Measurements from ENCODE around the gene DUSP1. TPM values are rescaled to one million over a fixed set of nuclear protein-coding genes. Genes with fewer than 3 reads are reported as not detected.

The DUSP1 gene
- total RNA-seq, 1 experiment from 2014 or later, result 594 TPM

DNA sequence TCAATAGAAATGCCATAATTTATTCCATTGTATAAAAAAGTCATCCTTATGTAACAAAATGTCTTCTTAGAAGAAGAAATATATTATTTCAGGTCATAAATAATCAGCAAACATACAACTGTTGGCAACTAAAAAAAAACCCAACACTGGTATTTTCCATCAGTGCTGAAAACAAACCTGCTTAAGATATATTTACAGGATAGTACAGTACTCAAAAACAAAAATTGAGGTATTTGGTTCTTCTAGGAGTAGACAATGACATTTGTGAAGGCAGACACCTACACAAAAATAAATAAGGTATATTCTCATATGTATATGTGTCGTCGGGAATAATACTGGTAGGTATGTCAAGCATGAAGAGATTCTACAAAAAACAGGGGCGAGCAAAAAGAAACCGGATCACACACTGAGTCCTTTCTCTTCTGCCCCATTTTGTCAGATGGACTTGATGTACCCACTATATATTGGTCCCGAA lies 2.9 kb downstream of the DUSP1 start:
- intact Hi-C loops (cut with micrococcal nuclease), result no loop called here
- Mint-ChIP-seq H3K27me3 (ENCODE audit: insufficient read depth, unreplicated experiment) (no peaks in the 10 kb centered on the region), H3K36me3 (ENCODE audit: insufficient read depth, unreplicated experiment) (peaks cover 93% of the 10 kb centered on the region), H3K27ac (ENCODE audit: low read depth, unreplicated experiment) (peak overlapping the region; percentile 99), H3K9me3 (ENCODE audit: unreplicated experiment) (no peaks in the 10 kb centered on the region), H3K4me3 (ENCODE audit: unreplicated experiment) (peak overlapping the region; percentile 98), H3K4me1 (ENCODE audit: insufficient read depth, unreplicated experiment) (peaks cover 36% of the 10 kb centered on the region)
- TF ChIP-seq, protein P1, sequence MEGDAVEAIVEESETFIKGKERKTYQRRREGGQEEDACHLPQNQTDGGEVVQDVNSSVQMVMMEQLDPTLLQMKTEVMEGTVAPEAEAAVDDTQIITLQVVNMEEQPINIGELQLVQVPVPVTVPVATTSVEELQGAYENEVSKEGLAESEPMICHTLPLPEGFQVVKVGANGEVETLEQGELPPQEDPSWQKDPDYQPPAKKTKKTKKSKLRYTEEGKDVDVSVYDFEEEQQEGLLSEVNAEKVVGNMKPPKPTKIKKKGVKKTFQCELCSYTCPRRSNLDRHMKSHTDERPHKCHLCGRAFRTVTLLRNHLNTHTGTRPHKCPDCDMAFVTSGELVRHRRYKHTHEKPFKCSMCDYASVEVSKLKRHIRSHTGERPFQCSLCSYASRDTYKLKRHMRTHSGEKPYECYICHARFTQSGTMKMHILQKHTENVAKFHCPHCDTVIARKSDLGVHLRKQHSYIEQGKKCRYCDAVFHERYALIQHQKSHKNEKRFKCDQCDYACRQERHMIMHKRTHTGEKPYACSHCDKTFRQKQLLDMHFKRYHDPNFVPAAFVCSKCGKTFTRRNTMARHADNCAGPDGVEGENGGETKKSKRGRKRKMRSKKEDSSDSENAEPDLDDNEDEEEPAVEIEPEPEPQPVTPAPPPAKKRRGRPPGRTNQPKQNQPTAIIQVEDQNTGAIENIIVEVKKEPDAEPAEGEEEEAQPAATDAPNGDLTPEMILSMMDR (IDR thresholded peaks at IDR 0.05; ENCODE audit: unreplicated experiment), result no peak
- POLR2A ChIA-PET, result interaction anchor here (0.6 to 22.0 kb wide), 26 partner anchors 11 to 331 kb away, joined by 3 to 1263 read pairs (median 35); partner anchors contain the start of genes ATP6V0E1 and ERGIC1
- DNase-seq (ENCODE audit: unreplicated experiment), result no peak
- CTCF ChIA-PET, result interaction anchor here (0.6 to 7.7 kb wide), 5 partner anchors 12 to 164 kb away, joined by 3 to 66 read pairs (median 16); no protein-coding TSS in a partner anchor
- no TSS peak for BruUV-seq (replicated peaks)

DNA sequence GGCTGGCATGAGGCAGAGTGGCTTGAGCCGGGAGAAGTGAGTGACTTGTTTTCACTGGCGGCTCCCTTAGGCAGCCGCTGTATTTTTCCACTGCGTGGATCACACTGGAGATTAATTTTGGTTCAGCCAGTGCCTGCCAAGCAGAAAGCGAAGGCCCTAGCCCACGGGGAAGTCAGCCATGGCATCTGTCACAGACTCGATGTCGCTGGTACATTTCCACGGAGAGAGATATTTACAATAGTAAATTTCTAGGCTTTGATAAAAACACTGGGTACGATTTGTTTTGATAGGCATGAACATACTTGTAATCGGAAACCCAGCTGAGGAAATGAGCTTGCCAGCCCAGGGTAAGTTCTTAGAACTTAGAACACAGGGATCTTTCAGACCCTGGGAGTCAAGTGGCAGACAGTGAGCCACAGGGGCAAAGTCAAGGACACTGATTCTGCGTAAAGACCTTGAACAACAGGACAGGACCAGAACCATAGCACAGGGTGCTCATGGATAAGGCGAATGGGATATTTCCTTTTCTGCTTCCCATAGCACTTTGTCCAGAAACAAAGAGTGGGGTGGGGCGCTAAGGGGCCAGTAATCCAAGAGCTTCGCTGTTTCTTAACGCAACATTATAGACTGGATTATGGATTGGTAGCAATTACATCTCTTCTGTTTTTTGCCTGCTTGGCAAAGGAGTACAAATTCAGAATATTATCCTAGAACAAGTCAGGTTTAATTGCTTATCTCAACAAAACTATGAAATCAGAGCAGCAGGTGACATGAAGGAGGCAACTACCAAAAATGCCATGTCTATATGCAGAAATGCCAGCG lies 4.5 kb downstream of the DUSP1 start:
- Mint-ChIP-seq H3K9me3 (ENCODE audit: unreplicated experiment) (no peaks in the 10 kb centered on the region), H3K4me1 (ENCODE audit: insufficient read depth, unreplicated experiment) (peaks cover 24% of the 10 kb centered on the region), H3K36me3 (ENCODE audit: insufficient read depth, unreplicated experiment) (peaks cover 93% of the 10 kb centered on the region), H3K4me3 (ENCODE audit: unreplicated experiment) (peak overlapping the region; percentile 98), H3K27ac (ENCODE audit: low read depth, unreplicated experiment) (peak overlapping the region; percentile 99), H3K27me3 (ENCODE audit: insufficient read depth, unreplicated experiment) (no peaks in the 10 kb centered on the region)
- ChIA-PET POLR2A (interaction anchor here (0.6 to 22.0 kb wide), 35 partner anchors 8 to 1116 kb away, joined by 3 to 1263 read pairs (median 6); partner anchors contain the start of genes ATP6V0E1 and ERGIC1), CTCF (interaction anchor here (0.5 to 7.7 kb wide), 12 partner anchors 33 to 259 kb away, joined by 3 to 66 read pairs (median 4); no protein-coding TSS in a partner anchor)
- BruUV-seq (replicated peaks), result TSS peak; percentile 28
- TF ChIP-seq, protein P1 (IDR thresholded peaks at IDR 0.05; ENCODE audit: unreplicated experiment), result no peak
- peak; percentile 96 for DNase-seq (ENCODE audit: unreplicated experiment)
- intact Hi-C loops (cut with micrococcal nuclease), result loop anchor here (1.0 kb wide), 3 partner anchors 49 to 166 kb away; no protein-coding TSS in a partner anchor

DNA sequence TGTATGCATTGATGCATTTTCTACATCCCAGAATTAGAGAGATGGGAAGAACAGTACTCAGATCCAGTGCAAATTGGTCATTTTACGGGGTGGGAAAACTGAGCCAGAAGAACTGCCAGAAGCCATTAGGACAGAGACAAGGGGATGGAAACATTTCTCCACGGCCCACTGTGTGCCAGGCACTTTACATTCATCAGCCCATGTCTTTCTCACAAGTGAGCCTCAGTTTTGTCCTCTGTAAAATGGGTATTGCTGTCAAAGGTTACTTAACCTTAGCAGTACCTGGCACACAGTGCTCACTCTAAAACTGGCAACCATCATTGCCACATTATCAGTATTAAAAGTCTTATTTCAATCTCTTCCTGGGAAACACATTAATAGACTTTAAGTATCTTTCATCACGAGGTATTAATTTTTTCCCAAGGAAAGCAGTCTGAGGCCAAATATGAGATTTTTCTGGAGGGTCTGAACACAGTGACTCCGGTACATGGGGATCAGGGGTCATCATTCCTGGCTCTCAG lies 5.2 kb downstream of the DUSP1 start:
- POLR2A ChIA-PET, result interaction anchor here (0.6 to 22.0 kb wide), 46 partner anchors 8 to 689 kb away, joined by 3 to 1263 read pairs (median 7); partner anchors contain the start of genes ATP6V0E1, ERGIC1, RPL26L1 and STC2
- intact Hi-C loops (cut with micrococcal nuclease), result loop anchor here (1.0 kb wide), 5 partner anchors 26 to 166 kb away; no protein-coding TSS in a partner anchor
- CTCF ChIA-PET, result interaction anchor here (0.5 to 7.7 kb wide), 14 partner anchors 32 to 260 kb away, joined by 3 to 66 read pairs (median 7); no protein-coding TSS in a partner anchor
- BruUV-seq (replicated peaks), result no TSS peak
- no peak for DNase-seq (ENCODE audit: unreplicated experiment)
- peaks cover 87% of the 10 kb centered on the region for H3K36me3 Mint-ChIP-seq (ENCODE audit: insufficient read depth, unreplicated experiment)
- peaks cover 24% of the 10 kb centered on the region for H3K4me1 Mint-ChIP-seq (ENCODE audit: insufficient read depth, unreplicated experiment)
- no peaks in the 10 kb centered on the region for H3K27me3 Mint-ChIP-seq (ENCODE audit: insufficient read depth, unreplicated experiment)
- peak overlapping the region; percentile 99 for H3K27ac Mint-ChIP-seq (ENCODE audit: low read depth, unreplicated experiment)
- TF ChIP-seq, protein P1 (IDR thresholded peaks at IDR 0.05; ENCODE audit: unreplicated experiment), result no peak
- H3K9me3 Mint-ChIP-seq (ENCODE audit: unreplicated experiment), result no peaks in the 10 kb centered on the region
- H3K4me3 Mint-ChIP-seq (ENCODE audit: unreplicated experiment), result peak overlapping the region; percentile 98

Measured in MCF 10A (cell line).